OCI-LY7 (cell line): ENCODE data around the gene IPO9.

Source experiments
- CTCF ChIP-seq: fragments of 200-600 bp; sonication (generic); conservative IDR thresholded peaks from 2 replicates; pipeline ENCODE4 v1.5.1; 2014; ENCODE audit warnings: mild to moderate bottlenecking, antibody characterized with exemption, low read length, moderate library complexity, mixed read lengths
- EZH2phosphoT487 ChIP-seq: fragments of 200-600 bp; sonication (generic); IDR thresholded peaks from 2 replicates; pipeline ENCODE4 v1.6.1; 2018; ENCODE audit warnings: low read depth, borderline replicate concordance, mild to moderate bottlenecking, mixed run types, antibody characterized with exemption, low read length, moderate library complexity, mixed read lengths

GRCh38 chr1:201925981-201926645, 97.2 kb downstream of the IPO9 start:
- TF ChIP-seq CTCF (no peak), EZH2phosphoT487 (no peak)
